Activated naive CD4-positive, alpha-beta T cell treated with anti-CD3 and anti-CD28 coated beads for 36 hours (primary cell): ENCODE measurements around the gene EDN2. TPM values are rescaled to one million over a fixed set of nuclear protein-coding genes. Genes with fewer than 3 reads are reported as not detected.

Source experiments
- CTCF ChIA-PET: fragments of 350-600 bp; sonication (Branson Sonifier 250); formaldehyde crosslinking; loops from one replicate; lab custom pipeline; 2021; ENCODE audit warnings: antibody characterized with exemption; lab: Charles Lee
- DNase-seq: peaks from one replicate; pipeline ENCODE4 v3.0.0-alpha.2; 2020
- H3K27ac Mint-ChIP-seq: one replicate; pipeline ENCODE4 v1.8.0; 2021; ENCODE audit warnings: mild to moderate bottlenecking, mixed read lengths
- H3K27me3 Mint-ChIP-seq: one replicate; pipeline ENCODE4 v1.8.0; 2021; ENCODE audit warnings: low read depth, mixed read lengths
- H3K36me3 Mint-ChIP-seq: one replicate; pipeline ENCODE4 v1.8.0; 2021; ENCODE audit warnings: low read depth, mixed read lengths
- H3K4me1 Mint-ChIP-seq: one replicate; pipeline ENCODE4 v1.8.0; 2021; ENCODE audit warnings: low read depth, mixed read lengths
- H3K4me3 Mint-ChIP-seq: one replicate; pipeline ENCODE4 v1.8.0; 2021; ENCODE audit warnings: mild to moderate bottlenecking, moderate library complexity, mixed read lengths
- H3K9me3 Mint-ChIP-seq: one replicate; pipeline ENCODE4 v1.8.0; 2021; ENCODE audit warnings: mixed read lengths
- intact Hi-C: fragments of 100-400 bp; cut with micrococcal nuclease; formaldehyde crosslinking; loops from one replicate; pipeline ENCODE4 v1.15.1; 2023
- total RNA-seq, 2 experiments: library from RNA; stranded (reverse); gene quantifications; one replicate each; pipeline ENCODE4 v1.2.3, GENCODE V29; 2021

EDN2 gene
- total RNA-seq, 2 experiments from 2014 or later = not detected

GRCh38 chr1:41515131-41515678 is 30.7 kb upstream of the EDN2 start:
- Mint-ChIP-seq H3K4me3 (no peak overlapping the region), H3K27ac (no peak overlapping the region), H3K9me3 (no peaks in the 10 kb centered on the region), H3K4me1 (peaks cover 9% of the 10 kb centered on the region), H3K27me3 (no peaks in the 10 kb centered on the region), H3K36me3 (peaks cover 34% of the 10 kb centered on the region)
- CTCF ChIA-PET = interaction anchor here (0.5 to 2.0 kb wide), 9 partner anchors 8 to 643 kb away, joined by 3 to 7 read pairs (median 4); no protein-coding TSS in a partner anchor
- intact Hi-C loops = loop anchor here (5.0 to 10.0 kb wide), 2 partner anchors 62 to 350 kb away; no protein-coding TSS in a partner anchor
- DNase-seq = no peak

DNA sequence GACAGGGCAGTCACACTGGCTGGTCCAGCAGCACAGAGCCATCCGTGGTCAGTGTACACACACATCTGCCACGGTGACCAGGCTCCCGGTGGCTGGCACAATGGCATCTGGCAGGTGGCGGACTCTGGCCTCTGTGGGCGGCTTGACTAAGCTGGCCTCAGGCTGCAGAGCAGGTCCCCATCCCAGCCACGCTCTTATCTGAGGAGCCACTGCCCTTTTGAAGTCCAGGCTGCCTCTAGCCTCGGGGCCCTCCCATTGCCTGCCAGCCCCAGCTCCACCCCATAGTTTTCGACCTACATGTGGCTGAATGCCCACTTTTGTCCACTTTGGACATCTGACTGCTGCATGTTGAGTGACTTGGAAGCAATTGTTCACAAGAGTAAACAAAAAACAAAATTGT is 29.9 kb upstream of the EDN2 start:
- Mint-ChIP-seq H3K27ac (no peak overlapping the region), H3K4me3 (no peak overlapping the region), H3K27me3 (no peaks in the 10 kb centered on the region), H3K4me1 (peaks cover 9% of the 10 kb centered on the region), H3K36me3 (peaks cover 31% of the 10 kb centered on the region), H3K9me3 (no peaks in the 10 kb centered on the region)
- intact Hi-C loops = loop anchor here (10.0 kb wide), 1 partner anchor 350 kb away; no protein-coding TSS in a partner anchor
- no peak for DNase-seq
- CTCF ChIA-PET = interaction anchor here (0.8 to 2.0 kb wide), 4 partner anchors 12 to 643 kb away, joined by 3 to 6 read pairs (median 4); no protein-coding TSS in a partner anchor

- peak; percentile 32 for DNase-seq
- peaks cover 28% of the 10 kb centered on the region for H3K36me3 Mint-ChIP-seq
- intact Hi-C loops = loop anchor here (10.0 kb wide), 1 partner anchor 351 kb away; no protein-coding TSS in a partner anchor
- CTCF ChIA-PET = interaction anchor here (0.6 to 1.5 kb wide), 2 partner anchors 12 to 23 kb away, joined by 4 to 6 read pairs; no protein-coding TSS in a partner anchor
- no peak overlapping the region for H3K27ac Mint-ChIP-seq
- no peaks in the 10 kb centered on the region for H3K27me3 Mint-ChIP-seq
- H3K4me3 Mint-ChIP-seq = no peak overlapping the region
- no peaks in the 10 kb centered on the region for H3K9me3 Mint-ChIP-seq
- peaks cover 9% of the 10 kb centered on the region for H3K4me1 Mint-ChIP-seq
Measured at GRCh38 chr1:41513383-41513735, 28.9 kb upstream of the EDN2 start.

DNA sequence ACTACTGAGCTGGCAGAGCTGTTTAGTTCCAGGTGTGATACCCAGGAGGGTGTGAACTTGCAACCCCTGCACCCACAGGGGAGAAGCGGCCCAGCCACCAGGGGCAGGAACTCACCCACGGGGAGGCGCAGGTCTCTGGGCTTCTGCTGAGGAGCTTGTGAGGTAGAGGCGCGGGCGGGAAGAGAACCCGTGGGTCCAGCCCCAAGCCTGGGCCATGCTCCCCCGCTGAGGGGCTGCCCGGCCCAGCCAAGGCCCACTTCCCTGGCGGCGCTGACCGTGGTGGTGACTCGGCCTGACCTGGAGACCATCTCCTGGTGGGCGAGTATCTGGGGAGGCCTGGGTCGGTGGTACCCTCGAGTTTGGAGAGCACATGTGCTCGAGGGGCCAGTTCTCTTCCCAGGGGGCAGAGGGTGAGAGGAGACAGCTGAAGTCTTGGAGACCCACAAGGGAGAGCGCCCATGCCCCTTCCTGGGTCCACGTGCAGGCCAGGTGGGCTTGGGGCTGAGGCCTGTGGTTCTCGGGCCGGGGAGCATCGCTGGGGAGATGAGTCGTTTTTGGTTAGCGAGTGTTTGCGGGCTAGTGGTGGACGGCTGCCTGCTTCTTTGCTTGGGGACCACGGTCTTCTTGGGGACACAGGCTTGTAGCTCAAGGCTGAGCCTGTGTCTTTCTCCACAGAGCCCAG is 28.4 kb upstream of the EDN2 start:
- CTCF ChIA-PET = interaction anchor here (0.6 to 1.5 kb wide), 2 partner anchors 11 to 23 kb away, joined by 4 to 6 read pairs; no protein-coding TSS in a partner anchor
- no peaks in the 10 kb centered on the region for H3K27me3 Mint-ChIP-seq
- intact Hi-C loops = loop anchor here (10.0 kb wide), 1 partner anchor 352 kb away; no protein-coding TSS in a partner anchor
- no peaks in the 10 kb centered on the region for H3K9me3 Mint-ChIP-seq
- peaks cover 9% of the 10 kb centered on the region for H3K4me1 Mint-ChIP-seq
- no peak for DNase-seq
- no peak overlapping the region for H3K4me3 Mint-ChIP-seq
- H3K27ac Mint-ChIP-seq = no peak overlapping the region
- peaks cover 28% of the 10 kb centered on the region for H3K36me3 Mint-ChIP-seq

- peaks cover 17% of the 10 kb centered on the region for H3K36me3 Mint-ChIP-seq
- intact Hi-C loops = loop anchor here (10.0 kb wide), 1 partner anchor 354 kb away; no protein-coding TSS in a partner anchor
- H3K4me1 Mint-ChIP-seq = peaks cover under 1% of the 10 kb centered on the region
- no peak overlapping the region for H3K27ac Mint-ChIP-seq
- no peaks in the 10 kb centered on the region for H3K27me3 Mint-ChIP-seq
- CTCF ChIA-PET = no interaction called here
- H3K4me3 Mint-ChIP-seq = no peak overlapping the region
- H3K9me3 Mint-ChIP-seq = no peaks in the 10 kb centered on the region
- DNase-seq = no peak
Measured at GRCh38 chr1:41511239-41511540, 26.7 kb upstream of the EDN2 start.

DNA sequence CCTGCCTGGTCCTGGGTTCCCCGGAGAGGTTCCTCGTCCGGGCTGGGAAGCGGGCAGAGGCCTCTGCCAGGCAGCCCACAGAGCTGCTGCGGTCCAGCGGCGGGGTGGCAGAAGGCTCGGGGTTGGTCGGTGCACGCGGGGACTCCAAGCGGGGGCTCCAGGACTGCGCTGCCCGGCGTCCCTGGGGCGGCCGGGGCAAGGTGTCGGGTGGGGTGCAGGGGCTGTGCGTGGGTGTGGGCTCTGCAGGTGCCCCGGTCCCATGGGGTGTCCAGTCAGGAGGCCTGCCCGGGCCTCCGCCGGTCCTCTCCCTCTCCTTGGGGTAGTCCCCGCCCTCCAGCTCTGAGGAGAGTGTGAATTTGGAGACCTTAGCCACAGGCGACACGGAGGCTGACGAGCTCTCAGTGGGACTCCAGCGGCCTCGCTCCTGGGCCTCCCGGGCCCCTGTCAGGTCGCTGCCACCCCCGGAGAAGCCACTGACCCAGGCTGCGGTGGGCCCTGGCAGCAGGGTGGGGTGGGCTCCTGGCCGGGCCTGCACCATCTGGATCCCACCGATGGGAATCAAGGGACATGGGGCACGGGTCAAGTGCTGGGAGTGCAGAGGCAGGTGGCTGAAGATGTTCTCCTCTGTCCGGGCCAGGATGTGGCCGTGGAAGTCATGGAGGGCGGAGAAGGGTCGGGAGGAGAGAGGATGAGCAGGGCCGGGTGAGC is 26.2 kb upstream of the EDN2 start:
- H3K9me3 Mint-ChIP-seq = no peaks in the 10 kb centered on the region
- no peak for DNase-seq
- no peaks in the 10 kb centered on the region for H3K27me3 Mint-ChIP-seq
- peaks cover 16% of the 10 kb centered on the region for H3K36me3 Mint-ChIP-seq
- CTCF ChIA-PET = no interaction called here
- no peak overlapping the region for H3K27ac Mint-ChIP-seq
- no peak overlapping the region for H3K4me3 Mint-ChIP-seq
- H3K4me1 Mint-ChIP-seq = no peaks in the 10 kb centered on the region
- intact Hi-C loops = loop anchor here (10.0 kb wide), 1 partner anchor 354 kb away; no protein-coding TSS in a partner anchor

- no peak for DNase-seq
- Mint-ChIP-seq H3K27ac (peak overlapping the region; percentile 37), H3K4me1 (no peaks in the 10 kb centered on the region), H3K27me3 (no peaks in the 10 kb centered on the region), H3K9me3 (no peaks in the 10 kb centered on the region), H3K36me3 (peaks cover 12% of the 10 kb centered on the region), H3K4me3 (no peak overlapping the region)
- CTCF ChIA-PET = interaction anchor here (1.0 to 1.4 kb wide), 2 partner anchors 17 to 18 kb away, joined by 3 to 4 read pairs; no protein-coding TSS in a partner anchor
- intact Hi-C loops = no loop called here
Measured at GRCh38 chr1:41509270-41509671, 24.8 kb upstream of the EDN2 start.

DNA sequence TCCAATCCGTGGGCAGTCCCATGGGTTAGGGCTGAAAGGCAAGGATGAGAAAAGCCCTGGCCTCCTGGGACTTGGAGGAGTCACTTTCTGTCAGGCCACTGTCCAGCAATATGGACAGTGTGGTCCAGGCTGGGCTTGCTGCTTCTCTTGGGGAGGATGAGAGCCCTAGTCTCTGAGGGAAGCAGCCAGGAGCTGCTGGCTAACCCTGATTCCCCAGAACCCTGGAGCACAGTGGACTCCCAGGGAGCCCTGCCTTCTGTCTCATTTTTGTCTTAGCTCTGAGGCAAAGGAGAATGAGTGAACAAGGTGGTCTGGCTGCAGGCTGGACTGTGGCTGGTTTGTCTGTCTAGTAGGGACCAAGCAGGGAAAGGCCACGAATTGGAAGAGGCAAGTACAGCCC is 23.8 kb upstream of the EDN2 start:
- H3K27ac Mint-ChIP-seq = no peak overlapping the region
- intact Hi-C loops = no loop called here
- DNase-seq = no peak
- peaks cover 12% of the 10 kb centered on the region for H3K36me3 Mint-ChIP-seq
- no peaks in the 10 kb centered on the region for H3K4me1 Mint-ChIP-seq
- no peaks in the 10 kb centered on the region for H3K9me3 Mint-ChIP-seq
- no peaks in the 10 kb centered on the region for H3K27me3 Mint-ChIP-seq
- no peak overlapping the region for H3K4me3 Mint-ChIP-seq
- CTCF ChIA-PET = interaction anchor here (1.0 to 2.1 kb wide), 3 partner anchors 8 to 17 kb away, joined by 3 to 7 read pairs (median 4); no protein-coding TSS in a partner anchor

GRCh38 chr1:41507836-41508235 is 23.4 kb upstream of the EDN2 start:
- Mint-ChIP-seq H3K4me3 (no peak overlapping the region), H3K4me1 (no peaks in the 10 kb centered on the region), H3K27me3 (no peaks in the 10 kb centered on the region), H3K27ac (no peak overlapping the region), H3K36me3 (peaks cover 10% of the 10 kb centered on the region), H3K9me3 (no peaks in the 10 kb centered on the region)
- no peak for DNase-seq
- intact Hi-C loops = no loop called here
- CTCF ChIA-PET = interaction anchor here (1.4 to 2.1 kb wide), 2 partner anchors 8 to 17 kb away, joined by 3 to 7 read pairs; no protein-coding TSS in a partner anchor

GRCh38 chr1:41507110-41507720 is 22.7 kb upstream of the EDN2 start:
- CTCF ChIA-PET = interaction anchor here (2.1 kb wide), 1 partner anchor 9 kb away, joined by 7 read pairs; no protein-coding TSS in a partner anchor
- intact Hi-C loops = no loop called here
- no peak overlapping the region for H3K4me3 Mint-ChIP-seq
- DNase-seq = no peak
- H3K36me3 Mint-ChIP-seq = peaks cover 9% of the 10 kb centered on the region
- H3K27me3 Mint-ChIP-seq = no peaks in the 10 kb centered on the region
- no peaks in the 10 kb centered on the region for H3K9me3 Mint-ChIP-seq
- H3K27ac Mint-ChIP-seq = no peak overlapping the region
- H3K4me1 Mint-ChIP-seq = no peaks in the 10 kb centered on the region

DNA sequence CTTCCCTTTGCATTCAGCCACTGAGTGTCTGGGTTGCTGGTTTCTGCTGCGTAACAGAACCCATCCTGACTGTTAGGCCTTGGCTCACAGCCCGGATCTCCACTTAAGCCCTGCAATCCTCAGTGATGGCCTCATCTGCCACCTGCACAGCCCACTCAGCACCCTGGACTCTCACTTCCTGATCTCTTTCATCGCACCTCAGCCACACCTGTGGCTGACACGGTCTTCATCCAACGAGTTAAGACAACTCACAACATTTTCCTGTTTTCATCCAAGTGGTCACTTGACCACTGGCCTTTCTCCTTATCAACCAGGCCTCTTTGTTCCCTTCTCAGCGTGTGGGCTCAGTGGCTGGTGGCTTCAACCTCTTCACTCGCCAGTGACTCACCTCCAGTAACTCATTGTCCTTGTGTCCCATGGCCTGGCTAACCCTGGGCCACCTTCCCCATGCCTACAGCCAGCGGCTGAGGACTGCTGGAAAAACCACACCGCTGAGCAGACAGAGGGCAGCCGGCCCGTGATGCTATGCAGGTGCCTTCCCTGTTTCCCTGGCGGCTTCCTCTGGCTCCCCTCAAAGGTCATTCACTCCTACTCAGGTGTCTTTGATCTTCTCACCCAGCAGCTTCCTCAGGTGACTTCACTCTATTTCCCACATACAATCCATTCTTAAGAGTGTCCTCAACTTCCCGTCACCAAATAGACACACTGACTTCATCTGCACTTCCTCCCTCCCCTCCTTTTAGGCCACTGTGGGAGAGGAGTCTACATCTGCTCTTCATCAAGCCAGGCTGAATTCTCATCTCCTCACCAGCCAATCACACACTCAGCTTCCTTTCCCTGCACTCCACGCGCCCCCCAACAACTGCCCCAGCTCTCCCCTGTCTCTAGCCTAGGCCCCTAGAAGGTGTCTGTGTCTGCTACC is 19.9 kb upstream of the EDN2 start:
- H3K27ac Mint-ChIP-seq = no peak overlapping the region
- H3K9me3 Mint-ChIP-seq = no peaks in the 10 kb centered on the region
- no peaks in the 10 kb centered on the region for H3K27me3 Mint-ChIP-seq
- no peaks in the 10 kb centered on the region for H3K4me1 Mint-ChIP-seq
- CTCF ChIA-PET = interaction anchor here (0.6 kb wide), 1 partner anchor 271 kb away, joined by 3 read pairs; no protein-coding TSS in a partner anchor
- DNase-seq = no peak
- intact Hi-C loops = no loop called here
- H3K4me3 Mint-ChIP-seq = no peak overlapping the region
- H3K36me3 Mint-ChIP-seq = no peaks in the 10 kb centered on the region
